ENCODE results near the gene BABAM2.

DNA sequence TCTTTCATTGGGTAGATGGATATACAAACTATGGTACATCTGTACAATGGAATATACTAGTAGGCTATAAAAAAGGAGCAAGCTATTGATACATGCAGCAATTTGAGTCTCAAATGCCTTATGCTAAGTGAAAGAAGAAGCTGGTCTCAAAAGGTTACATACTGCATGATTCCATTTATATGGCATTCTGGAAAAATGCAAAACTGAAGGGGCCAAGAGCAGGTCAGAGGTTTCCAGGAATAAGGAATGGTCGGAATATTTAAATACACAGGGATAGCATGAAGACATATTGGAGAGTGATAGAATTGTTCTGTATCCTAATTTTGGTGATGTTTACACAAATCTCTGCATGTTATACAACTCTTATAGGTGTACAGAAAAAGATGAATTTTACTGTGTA is 85.8 kb downstream of the BABAM2 start:
- TF ChIP-seq POLR2A (IDR thresholded peaks at IDR 0.05) (no peak), CTCF (IDR thresholded peaks at IDR 0.05) (no peak)

Measured in heart left ventricle (tissue), 13 donors.